ENCODE results near the gene NTNG1.
"Not testable (repeated sequence)": the region's sequence is repeated elsewhere in the genome, so short reads cannot be mapped to it uniquely, and the experiment has no call there.

The NTNG1 gene

GRCh38 chr1:107145637-107146036, 4.8 kb downstream of the NTNG1 start:
- no peak for FAIRE-seq

GRCh38 chr1:107147843-107148242, 7.0 kb downstream of the NTNG1 start:
- no peak for FAIRE-seq

GRCh38 chr1:107149946-107150345, 9.1 kb downstream of the NTNG1 start:
- no peak for FAIRE-seq

GRCh38 chr1:107151295-107151694, 10.5 kb downstream of the NTNG1 start:
- no peak for FAIRE-seq

GRCh38 chr1:107152395-107152794, 11.6 kb downstream of the NTNG1 start:
- no peak for FAIRE-seq

- no peak for FAIRE-seq
Measured at GRCh38 chr1:107153014-107153413, 12.2 kb downstream of the NTNG1 start.

- no peak for FAIRE-seq
Measured at GRCh38 chr1:107158496-107158895, 17.7 kb downstream of the NTNG1 start.

- FAIRE-seq: no peak
Measured at GRCh38 chr1:107158991-107159390, 18.2 kb downstream of the NTNG1 start.

GRCh38 chr1:107162745-107163144, 21.9 kb downstream of the NTNG1 start:
- no peak for FAIRE-seq

- FAIRE-seq: not testable (repeated sequence)
Measured at GRCh38 chr1:107164901-107165300, 24.1 kb downstream of the NTNG1 start.

- FAIRE-seq: no peak
Measured at GRCh38 chr1:107169615-107170014, 28.8 kb downstream of the NTNG1 start.

GRCh38 chr1:107171333-107171732, 30.5 kb downstream of the NTNG1 start:
- no peak for FAIRE-seq

GRCh38 chr1:107172450-107173170, 31.8 kb downstream of the NTNG1 start:
- no peak for FAIRE-seq

GRCh38 chr1:107175102-107175909, 34.5 kb downstream of the NTNG1 start:
- no peak for FAIRE-seq

- FAIRE-seq: no peak
Measured at GRCh38 chr1:107181253-107181969, 40.6 kb downstream of the NTNG1 start.

GRCh38 chr1:107183011-107183410, 42.2 kb downstream of the NTNG1 start:
- FAIRE-seq: no peak

- FAIRE-seq: no peak
Measured at GRCh38 chr1:107184888-107185287, 44.0 kb downstream of the NTNG1 start.

- no peak for FAIRE-seq
Measured at GRCh38 chr1:107187399-107187798, 46.6 kb downstream of the NTNG1 start.

- no peak for FAIRE-seq
Measured at GRCh38 chr1:107188160-107188559, 47.3 kb downstream of the NTNG1 start.

GRCh38 chr1:107194380-107194779, 53.5 kb downstream of the NTNG1 start:
- no peak for FAIRE-seq

- no peak for FAIRE-seq
Measured at GRCh38 chr1:107195476-107195875, 54.6 kb downstream of the NTNG1 start.

GRCh38 chr1:107196973-107197562, 56.2 kb downstream of the NTNG1 start:
- peak; percentile 30 for FAIRE-seq

- no peak for FAIRE-seq
Measured at GRCh38 chr1:107198561-107198960, 57.7 kb downstream of the NTNG1 start.

Data from G401.6 (cell line).